Germinal center (tissue), 1 donor: Measurements from ENCODE around the gene SH3GL3.

Experiments used
- DNase-seq: peaks from one replicate; pipeline ENCODE4 v3.0.0; 2012; ENCODE audit warnings: mixed read lengths, low spot score

Gene SH3GL3

DNA sequence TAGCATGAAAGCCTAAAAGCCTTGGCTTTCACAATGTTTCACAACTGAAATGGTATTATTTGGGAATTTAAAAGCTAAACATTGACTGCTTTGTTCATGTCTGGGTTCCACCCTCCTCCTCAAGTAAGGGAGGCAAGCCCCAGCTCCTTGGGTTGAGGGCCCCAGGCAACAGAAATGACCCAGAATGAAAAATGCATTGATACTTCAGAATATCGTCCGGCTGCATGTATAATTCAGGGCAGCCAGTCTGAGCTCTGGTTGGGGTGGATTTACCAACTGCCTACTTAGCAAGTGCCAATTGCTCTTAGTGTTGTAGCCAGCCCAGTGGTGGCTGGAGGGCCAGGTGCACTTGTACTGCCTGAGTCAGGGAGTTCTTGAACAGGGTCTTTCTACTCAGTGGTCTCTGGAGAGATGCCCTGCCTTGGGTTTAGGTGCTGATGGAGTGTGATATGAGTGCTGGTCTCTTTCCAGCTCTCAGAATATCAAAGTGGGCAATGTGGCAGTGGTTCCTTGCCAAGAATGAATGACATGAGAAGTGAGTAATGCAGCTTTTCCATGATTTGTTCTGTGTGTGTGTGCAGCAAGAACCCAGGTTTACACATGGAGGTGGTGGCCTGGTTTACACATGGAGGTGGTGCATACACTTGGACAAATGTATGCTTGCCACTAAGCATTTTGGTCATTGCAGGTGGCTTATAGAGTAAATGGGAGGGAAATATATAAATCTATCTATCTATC, 165.9 kb downstream of the SH3GL3 start:
- DNase-seq = no peak

DNA sequence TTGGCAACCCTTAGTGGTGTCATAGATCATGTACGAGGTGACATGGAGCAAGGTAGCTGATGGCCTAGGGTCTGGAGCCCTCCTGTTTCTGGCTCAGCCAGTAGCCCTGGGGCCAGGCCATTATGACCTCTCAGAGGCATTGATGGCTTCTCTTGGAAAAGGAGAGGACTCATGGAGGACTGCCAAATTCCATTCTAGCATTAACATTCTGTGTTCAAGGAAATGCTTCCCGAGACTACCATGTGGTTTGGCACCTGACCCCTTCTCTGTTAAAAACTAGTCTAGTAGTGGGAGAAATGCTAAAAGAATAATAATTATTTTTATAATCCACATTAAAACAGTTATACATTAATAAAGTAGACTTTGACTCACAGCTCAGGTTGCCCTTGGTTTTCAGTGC, 166.6 kb downstream of the SH3GL3 start:
- no peak for DNase-seq

DNA sequence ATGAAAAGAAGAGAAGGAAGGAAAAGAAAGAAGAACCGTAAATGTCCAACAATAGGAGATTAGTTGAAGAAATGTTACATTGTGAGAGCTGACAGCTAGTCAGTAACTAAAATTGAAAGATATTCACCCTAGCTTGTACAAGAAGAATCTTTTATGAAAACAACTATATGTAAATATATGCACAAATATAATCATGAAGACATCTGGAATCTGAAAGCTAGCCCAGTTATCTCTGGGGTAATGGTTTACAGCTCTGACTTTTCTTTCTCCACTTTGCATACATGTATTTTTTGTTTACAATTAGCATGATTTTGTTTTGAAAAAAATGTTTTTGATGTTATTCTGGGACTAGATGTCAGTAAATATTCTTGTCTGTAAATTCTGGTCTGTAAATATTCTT, 169.7 kb downstream of the SH3GL3 start:
- no peak for DNase-seq

DNA sequence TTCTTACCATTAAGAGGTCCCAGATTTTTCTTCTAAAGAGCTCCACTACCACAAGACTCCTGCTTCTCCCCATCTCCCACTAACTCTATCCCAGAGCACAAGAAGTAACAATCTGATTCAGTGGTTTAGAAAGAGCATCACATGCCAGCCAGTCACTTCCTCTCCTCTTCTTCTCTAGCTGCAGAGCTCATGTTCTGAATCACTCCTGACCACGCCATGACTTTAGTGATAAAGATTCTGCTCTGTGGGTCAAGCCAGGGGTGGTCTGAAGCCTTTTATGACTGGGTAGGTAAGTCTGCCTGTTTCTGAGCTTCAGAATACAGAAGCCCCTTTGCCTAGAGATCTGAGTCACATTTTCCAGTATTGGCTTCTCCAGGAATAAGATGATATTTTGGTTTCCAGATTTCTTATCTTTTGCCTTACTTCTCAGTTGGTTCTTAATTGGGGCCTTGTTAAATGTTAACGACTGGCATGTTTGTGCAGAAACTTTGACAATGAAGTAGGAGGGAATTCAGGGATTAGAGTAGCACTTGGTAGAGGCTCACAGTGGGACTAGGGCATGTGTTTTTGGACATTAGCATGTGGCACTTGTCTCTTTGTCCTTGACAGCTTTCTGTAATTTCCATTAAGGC, 179.1 kb downstream of the SH3GL3 start:
- no peak for DNase-seq

DNA sequence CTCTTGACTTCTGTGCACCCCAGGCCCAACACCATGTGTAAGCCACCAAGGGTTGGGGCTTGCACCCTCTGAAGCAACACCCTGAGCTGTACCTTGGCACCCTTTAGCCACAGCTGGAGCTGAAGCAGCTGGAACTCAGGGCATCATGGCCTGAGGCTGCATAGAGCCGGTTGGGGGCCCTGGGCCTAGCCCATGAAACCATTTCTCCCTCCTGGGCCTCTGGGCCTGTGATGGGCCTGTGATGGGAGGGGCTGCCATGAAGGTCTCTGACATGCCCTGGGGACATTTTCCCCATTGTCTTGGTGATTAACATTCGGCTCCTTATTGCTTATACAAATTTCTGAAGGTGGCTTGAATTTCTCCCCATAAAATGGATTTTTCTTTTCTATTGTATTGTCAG, 184.4 kb downstream of the SH3GL3 start:
- DNase-seq = no peak

DNA sequence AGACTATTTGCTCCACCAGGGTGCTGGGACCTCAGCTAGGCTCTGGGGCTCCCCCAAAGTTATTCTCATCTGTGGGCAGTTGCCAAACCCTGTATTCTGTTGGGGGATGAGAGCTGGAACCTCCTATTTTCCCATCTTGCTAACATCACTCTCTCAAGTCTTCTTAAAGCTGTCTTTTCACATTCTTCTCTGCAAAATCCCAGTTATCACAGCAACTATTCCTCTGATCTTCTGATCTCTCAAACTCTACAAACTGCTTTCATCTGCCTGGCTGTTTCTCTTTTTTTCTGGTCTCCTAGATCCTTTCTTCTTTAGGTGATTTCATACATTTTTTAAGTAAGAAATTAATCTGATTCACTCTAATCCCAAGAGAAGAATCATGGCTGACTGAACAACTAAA, 196.1 kb downstream of the SH3GL3 start:
- no peak for DNase-seq

DNA sequence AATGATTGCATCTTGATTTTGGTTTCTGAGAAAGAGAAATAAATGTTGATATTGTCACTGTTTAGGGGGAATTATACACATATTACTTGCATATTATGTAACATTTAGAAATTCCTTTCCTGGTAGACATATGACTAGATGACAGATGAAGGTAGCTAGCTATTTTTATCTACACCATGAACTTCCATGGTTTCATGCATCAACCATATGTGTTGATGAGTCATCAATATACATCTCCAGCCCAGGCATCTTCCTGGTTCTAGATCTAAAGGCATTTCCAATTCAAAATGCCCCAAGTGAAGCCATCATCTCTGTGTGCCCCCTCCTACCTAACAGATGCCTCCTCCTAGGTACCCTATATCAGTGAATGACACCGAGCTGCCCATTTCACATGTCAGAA, 197.3 kb downstream of the SH3GL3 start:
- DNase-seq = no peak

DNA sequence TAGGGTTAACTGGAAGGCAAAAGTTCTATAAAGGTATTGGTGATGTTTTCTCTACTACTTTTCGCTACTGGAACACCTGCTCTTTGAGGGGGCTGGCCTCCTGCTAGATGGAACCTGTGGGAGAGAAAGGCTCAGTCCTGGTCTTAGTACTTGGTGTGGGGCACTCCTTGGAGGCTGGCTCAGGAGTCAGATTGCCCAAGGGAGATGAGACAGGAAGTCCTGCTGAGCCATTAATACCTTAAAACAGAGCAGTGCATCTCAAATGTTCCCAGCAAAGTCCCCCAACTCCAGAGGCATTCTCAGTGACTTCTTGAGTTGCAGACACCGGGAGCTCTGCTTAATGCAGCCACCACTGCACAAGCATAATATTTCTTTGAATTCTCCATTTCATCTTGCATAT, 203.7 kb downstream of the SH3GL3 start:
- DNase-seq = no peak

DNA sequence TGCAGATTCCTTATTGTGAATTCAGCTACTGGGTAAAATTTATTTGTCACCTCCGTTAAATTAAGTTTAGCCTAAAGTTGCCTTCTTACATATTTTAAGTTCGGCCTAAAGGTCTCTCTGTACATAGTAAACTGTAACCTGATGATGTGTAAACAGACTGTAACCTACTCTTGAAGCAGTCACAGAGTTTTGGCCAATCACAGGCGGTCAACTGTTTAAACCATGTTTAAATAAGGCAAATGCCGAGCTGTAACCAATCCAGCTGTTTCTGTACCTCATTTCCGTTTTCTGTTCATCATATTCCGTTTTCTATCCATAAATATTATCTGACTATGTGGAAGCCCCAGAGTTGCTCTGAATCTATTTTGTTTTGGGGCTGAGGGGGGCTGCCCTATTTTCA, 204.4 kb downstream of the SH3GL3 start:
- DNase-seq = no peak

DNA sequence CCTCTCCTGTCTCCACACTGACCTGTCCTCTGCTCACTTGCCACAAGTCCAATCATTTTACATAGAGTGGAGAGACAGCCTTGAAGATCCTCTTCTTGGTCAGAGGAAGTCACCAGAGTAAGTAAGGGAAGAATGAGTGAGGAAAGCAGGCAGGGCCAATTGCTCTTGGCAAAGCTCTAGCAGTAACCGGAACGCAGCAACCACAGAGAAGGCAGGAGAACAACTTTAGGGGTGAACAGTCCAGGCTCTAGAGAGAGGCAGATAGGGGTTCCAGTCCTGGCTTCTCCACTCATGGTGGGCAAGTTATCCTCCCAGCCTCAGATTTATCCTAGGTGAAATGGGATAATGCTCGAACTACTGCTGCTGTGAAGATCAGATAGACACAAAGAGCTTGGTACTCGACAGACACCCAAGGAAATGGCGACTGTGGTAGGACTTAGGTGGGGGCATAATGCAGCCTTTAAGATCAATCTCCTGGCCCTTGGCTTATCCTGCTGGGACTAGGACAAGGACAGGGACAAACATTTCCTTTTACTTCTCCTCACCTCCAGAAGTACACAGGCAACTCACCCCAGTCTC, 205.6 kb downstream of the SH3GL3 start:
- DNase-seq = no peak

DNA sequence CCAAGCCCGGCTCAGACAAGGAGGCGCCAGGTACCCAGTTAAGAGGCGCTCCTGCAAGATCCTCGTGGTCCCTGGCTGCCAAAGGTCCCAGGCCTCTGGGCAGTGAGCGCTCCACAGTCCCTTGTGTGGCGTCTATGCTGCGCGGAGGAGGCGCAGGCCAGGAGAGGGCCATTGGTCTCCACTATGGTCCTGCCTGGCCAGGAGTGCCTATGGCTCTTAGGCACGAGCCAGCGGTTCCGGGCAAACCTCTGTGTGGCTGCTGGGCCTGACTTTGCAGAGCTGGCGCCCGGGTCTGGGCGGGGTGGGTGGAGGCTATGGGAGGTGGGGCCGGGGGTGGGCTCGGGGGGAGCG, 206.1 kb downstream of the SH3GL3 start:
- DNase-seq = no peak

DNA sequence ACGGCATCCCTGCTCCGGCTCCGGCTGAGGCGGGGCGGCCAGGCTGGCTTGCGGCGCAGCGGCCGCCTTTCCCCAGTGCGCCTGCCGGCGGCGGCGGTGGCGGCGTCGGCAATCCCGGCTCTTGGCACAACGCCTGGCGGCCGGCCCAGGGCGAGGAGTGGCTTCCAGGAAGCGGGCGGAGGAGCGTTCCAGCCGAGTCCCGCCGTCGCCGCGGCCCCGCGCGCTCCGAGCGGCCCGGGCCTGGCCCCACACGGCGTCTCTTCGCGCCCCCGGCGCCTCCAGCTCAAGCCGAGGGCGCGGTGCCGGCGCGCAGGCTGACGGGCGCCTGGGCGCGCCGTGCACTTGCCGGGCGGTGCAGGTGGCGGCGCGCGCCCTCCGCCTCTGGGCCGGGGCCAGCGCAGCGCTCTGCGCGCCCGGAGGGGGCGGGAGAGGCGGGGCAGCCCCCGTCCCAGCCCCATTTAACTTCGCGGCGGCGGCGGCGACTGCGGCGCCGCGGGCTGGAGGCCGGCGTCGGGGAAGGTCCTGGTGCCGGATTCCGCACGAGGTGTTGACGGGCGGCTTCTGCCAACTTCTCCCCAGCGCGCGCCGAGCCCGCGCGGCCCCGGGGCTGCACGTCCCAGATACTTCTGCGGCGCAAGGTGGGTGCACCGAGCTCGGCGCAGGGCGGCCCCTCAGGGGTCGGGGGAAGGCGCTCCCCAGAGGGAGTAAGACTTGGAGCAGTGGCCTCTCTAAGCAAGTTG, 206.7 kb downstream of the SH3GL3 start, which contains the start of gene ADAMTSL3:
Gene ADAMTSL3 (plus strand): TSS at position 485 of the 740 bp plus-strand sequence. CDS start 1,639 bp downstream, outside the sequence.
- no peak for DNase-seq

DNA sequence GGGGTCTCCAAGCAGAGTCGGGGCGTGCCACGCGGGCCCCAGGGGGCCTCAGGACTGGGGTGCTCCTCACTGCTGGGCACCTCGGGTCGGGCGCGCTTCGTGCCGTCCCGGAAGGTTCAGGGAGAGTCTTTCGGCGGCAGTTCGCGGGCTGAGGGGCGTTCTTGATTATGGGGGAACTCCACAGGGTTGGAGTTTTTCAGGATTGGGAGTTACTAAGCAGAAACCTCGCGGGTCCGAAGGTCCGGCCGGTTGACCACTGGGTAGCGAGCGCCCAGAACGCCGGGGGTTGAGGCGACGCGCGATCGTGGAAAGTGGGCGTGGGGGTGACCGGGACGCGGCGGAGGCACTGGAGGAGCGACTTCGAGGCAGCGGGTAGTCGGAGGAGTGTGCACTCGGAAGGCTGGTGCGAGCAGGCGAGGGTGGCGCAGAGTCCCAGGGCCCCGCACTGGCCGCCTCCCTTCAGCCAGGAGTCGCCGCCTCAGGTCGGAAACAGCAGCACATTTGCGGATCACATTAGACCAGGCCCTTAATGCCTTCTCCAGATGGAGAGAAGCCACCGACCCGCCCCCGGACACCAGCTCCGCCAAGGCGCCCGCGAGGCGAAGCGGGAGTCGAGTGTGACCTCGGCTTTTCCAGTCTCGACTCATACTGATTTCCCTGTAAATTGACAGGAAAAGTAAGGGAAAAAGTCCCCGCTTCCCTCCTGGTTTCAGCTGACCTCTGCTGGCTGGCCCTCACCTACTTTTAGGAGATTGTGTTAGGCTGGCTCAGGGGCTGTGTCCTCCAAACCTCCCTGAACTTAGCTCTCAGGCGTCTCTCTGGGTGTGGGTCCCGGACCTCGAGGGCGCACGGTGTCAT, 207.5 kb downstream of the SH3GL3 start:
- no peak for DNase-seq

DNA sequence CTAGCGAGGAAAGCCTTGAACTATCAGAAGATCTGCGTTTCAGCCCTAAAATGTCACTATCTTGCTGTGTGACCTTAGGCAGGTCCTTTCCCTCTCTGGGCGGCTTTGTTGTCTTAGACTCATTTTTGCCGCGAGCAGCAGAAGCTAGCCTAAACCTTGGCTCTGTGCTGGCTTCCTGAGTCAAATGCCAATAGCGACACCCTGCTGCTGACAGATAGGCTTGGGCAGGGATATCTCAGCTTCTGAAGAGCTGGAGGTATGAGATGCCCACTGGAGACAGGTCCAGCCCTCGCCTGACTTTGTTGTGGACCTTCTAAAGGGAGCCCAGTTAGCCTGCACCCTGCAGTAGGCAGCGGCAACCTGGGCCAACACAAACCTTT, 208.1 kb downstream of the SH3GL3 start:
- no peak for DNase-seq

DNA sequence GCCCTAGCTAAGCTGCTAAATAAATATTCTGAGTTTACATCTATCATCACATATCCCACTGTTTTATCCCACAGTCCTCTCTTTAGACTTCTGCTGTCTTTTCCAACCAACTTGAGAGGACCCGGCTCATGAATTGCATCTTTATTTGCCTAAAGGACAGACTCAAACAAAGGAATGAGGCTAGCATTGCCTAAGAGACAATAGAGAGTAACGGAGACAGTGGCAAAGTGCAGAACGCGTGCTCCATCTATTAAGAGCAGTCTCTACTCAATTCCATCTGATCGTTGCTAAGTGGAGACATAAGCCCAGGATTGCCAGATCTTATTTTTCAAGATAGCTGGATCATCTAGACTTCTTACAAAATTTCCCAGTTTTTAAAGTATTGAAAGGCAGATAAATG, 209.1 kb downstream of the SH3GL3 start:
- DNase-seq = no peak

DNA sequence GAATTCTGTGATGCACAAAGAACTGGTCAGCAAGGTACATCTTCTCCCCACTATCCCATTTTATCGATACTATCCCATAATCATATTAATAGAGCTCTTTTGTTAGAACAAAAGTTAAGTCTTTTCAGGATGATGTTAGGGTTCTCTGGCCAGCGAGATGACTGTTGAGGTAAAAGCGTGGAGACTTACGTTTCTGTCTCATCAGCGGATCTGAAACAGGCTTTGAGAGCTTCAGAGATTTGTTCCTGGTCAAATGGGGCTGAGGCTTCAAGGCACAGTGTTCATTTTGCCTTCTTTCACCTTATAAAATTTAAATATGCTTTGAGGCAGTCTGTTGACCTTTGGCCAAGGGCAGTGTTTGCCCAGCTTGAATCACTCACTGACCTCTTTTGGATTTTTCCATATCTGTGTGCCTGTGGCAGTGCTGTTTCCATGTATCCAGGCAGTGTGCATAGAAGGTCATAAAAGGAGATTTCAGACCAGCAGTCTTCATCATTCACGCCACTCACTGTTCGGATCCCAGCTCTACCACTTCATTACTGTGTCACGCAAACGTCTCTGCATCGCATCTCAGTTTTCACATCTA, 209.9 kb downstream of the SH3GL3 start:
- no peak for DNase-seq

DNA sequence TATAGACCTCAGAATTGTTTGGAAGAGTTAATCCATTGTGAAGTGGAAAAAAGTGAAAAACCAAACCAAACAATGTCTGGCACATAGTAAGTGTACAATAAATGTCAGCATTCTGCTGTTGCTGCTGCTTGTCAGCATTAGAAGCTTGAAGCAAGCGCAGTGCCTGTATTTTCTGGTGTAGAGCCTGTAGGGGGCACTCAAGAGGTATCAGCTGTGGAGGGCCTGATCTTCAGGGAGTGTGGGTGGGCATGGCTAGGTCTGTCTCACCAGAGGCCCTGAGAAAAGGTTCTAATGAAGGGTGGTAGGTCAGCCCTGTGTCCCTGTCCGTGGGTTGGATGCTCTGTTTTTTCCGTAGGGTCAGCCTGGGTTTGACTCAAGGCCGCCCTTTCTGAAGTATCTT, 210.4 kb downstream of the SH3GL3 start:
- no peak for DNase-seq

DNA sequence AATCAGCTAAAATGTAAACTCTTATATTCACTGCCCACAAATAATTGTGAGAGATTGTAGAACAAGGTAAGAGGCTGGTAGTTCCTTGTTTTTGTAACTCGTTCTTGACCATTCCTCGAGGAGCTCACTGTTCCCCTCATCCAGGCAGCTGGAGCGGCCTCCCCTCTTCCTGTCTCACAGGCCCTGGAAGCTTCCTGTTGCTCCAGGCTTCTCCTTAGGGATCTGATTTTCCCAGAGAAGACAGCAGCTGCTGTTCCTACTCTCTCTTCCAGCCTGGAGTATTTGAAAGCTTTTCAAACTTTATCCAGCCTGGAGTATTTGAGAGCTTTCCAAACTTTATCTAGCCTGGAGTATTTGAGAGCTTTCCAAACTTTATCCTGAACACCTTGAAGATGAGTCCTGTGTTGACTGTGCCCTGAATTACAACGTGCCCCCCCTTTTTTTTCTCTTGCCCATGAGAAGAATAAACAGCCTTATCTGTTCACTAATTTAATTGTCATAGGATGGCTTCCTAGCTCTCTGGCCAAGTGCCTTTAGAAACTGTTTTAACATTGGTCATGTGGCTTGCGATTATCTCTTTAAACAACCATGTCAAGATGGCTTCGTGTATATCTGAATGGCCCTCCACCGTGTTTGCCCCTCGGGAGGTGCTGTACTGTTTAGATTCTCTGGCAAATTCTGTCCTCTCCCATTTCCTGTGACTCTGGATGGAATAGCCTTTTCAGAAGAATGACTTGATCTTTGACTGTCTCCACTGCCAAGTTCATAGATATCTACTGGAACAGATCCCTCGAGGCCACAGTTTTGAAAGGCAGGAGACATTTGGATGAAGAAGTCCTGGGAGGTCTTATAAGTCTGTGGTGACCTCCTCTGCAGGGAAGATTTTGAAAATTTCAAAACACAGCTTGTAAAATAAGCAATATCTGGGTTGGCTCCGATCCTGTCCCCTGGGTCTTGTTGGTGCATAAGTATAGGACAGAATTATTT, 211.6 kb downstream of the SH3GL3 start:
- DNase-seq = no peak

DNA sequence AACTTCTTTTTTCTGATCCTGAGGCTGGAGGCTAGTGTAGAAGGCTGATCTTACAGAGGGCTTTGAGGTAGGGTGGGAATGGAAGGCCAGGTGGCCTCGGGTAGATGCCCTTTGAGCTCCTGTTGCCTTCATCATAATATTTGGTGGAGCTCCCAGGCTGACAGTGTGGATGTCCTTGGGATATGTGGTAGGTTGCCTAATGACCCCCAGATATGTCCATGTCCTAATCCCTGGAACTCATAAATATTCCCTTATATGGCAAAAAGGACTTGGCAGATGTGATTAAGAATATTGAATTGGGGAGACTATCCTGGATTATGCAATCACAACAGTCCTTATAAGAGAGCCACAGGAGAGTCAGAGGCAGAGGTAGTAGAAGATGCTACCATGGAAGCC, 212.3 kb downstream of the SH3GL3 start:
- no peak for DNase-seq

DNA sequence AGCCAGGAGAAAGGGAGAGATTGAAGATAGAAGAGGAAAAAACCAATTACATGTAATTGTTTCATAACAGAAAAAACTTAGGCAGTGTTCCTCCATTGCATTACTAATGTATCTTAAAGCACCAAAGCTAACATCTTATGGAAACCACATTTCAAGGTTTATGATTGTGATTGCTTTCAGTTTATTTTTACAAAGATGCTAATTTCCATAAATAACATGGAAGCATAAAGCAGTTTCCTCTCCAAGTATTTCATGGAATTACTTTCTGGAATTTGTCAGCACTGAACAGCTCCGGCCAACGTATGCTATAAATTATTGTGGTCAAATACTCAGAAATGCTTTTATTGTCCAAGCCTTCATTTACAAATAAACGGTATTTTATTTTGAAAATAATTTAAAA, 218.3 kb downstream of the SH3GL3 start:
- DNase-seq = no peak
